WI38 (cell line): ENCODE results near the gene GKN2.

Experiments
- H3K4me3 ChIP-seq: 2 replicates; pipeline ENCODE4 v1.5.1; 2011; ENCODE audit warnings: low read depth, mild to moderate bottlenecking, control low read depth, low read length
- CTCF ChIP-seq: IDR thresholded peaks from 2 replicates; pipeline ENCODE4 v1.5.1; 2012; ENCODE audit warnings: low read depth, mild to moderate bottlenecking, control low read depth, low read length

The GKN2 gene

GRCh38 chr2:68974946-68975665, 22.4 kb upstream of the GKN2 start:
- TF ChIP-seq CTCF, result no peak
- H3K4me3 ChIP-seq, result no peak overlapping the region

- no peak within 1 kb of the TSS for H3K4me3 ChIP-seq
- TF ChIP-seq CTCF, result no peak
Observed at GRCh38 chr2:68974251-68974650, 21.6 kb upstream of the GKN2 start, which contains the start of gene GKN1. TSS of gene GKN1 (plus strand) at chr2:68974636. CDS start at chr2:68974678, 42 bp downstream.

- TF ChIP-seq CTCF, result no peak
- H3K4me3 ChIP-seq, result no peak overlapping the region
Observed at GRCh38 chr2:68971591-68972231, 19.0 kb upstream of the GKN2 start.

- TF ChIP-seq CTCF, result no peak
- H3K4me3 ChIP-seq, result no peak overlapping the region
Observed at GRCh38 chr2:68970566-68971265, 18.0 kb upstream of the GKN2 start.

GRCh38 chr2:68969736-68970490, 17.2 kb upstream of the GKN2 start:
- no peak for TF ChIP-seq CTCF
- H3K4me3 ChIP-seq, result no peak overlapping the region

GRCh38 chr2:68968221-68968620, 15.5 kb upstream of the GKN2 start:
- TF ChIP-seq CTCF, result no peak
- no peak overlapping the region for H3K4me3 ChIP-seq
